Measurements from ENCODE around the gene ACO2. TPM values are rescaled to one million over a fixed set of nuclear protein-coding genes. Genes with fewer than 3 reads are reported as not detected.

The ACO2 gene
- total RNA-seq, 2 experiments from 2014 or later = 61.5 to 107 TPM

DNA sequence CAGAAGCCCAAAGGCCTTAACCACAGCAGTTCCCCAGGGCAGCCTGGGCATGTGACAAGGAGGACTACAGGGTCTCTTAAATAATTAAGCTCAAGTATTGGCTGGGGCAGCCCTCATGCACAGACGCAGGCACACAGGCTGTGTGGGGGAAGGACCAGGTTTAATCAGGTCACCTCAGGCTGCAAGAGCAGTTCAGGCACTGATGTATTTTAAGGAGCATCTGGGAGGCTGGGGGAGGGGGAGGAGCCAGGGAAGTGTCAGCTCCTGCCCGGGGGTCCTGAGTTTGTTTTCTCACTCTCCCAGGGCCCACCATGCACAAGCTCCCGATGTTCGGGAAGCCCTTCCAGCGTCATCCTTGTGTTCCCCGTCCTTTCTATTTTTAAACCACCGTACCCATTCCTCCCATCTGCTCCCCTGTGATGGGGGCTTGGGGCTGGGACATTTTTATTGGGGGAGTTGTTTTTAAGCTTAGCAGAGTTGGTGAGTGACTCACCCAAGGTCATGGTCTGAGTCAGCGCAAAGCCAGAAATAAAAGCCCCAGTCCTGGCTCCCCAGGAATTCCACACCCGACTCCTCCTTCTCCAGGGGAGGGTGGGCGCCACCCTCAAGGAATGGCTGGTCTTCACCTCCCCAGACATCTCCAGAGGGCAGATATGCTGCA, 94.3 kb downstream of the ACO2 start:
- TF ChIP-seq CTCF (conservative IDR thresholded peaks at IDR 0.05; ENCODE audit: low read length) (no peak), EZH2phosphoT487 (IDR thresholded peaks at IDR 0.05; ENCODE audit: borderline replicate concordance, low read depth, low read length) (no peak)
- H3K36me3 ChIP-seq (ENCODE audit: insufficient read depth, low read length) = no peaks in the 10 kb centered on the region
- no peak overlapping the region for H3K4me2 ChIP-seq (ENCODE audit: low read length)
- H3K4me3 ChIP-seq (ENCODE audit: low read depth, low read length, poor library complexity, severe bottlenecking) = no peak overlapping the region
- no TSS peak for BruUV-seq (replicated peaks)
- no peaks in the 10 kb centered on the region for H3K4me1 ChIP-seq (ENCODE audit: insufficient read depth, low read length, poor library complexity, severe bottlenecking)
- no peak for DNase-seq (ENCODE audit: low spot score)
- intact Hi-C loops (cut with micrococcal nuclease; ENCODE audit: unreplicated experiment) = no loop called here
- no peaks in the 10 kb centered on the region for H3K9me2 ChIP-seq (ENCODE audit: insufficient read depth, low read length)
- no peak overlapping the region for H3K27ac ChIP-seq (ENCODE audit: low read depth, low read length, poor library complexity, severe bottlenecking)
- CTCF ChIA-PET (ENCODE audit: unreplicated experiment) = no interaction called here
- POLR2A ChIA-PET = no interaction called here
- no peaks in the 10 kb centered on the region for H4K20me1 ChIP-seq (ENCODE audit: insufficient read depth, low read length)
- no peak overlapping the region for H2AFZ ChIP-seq (ENCODE audit: low read length)
- H3K79me2 ChIP-seq (ENCODE audit: insufficient read depth, low read depth, low read length) = no peaks in the 10 kb centered on the region
- no peaks in the 10 kb centered on the region for H3K9me3 ChIP-seq (ENCODE audit: low read length)

DNA sequence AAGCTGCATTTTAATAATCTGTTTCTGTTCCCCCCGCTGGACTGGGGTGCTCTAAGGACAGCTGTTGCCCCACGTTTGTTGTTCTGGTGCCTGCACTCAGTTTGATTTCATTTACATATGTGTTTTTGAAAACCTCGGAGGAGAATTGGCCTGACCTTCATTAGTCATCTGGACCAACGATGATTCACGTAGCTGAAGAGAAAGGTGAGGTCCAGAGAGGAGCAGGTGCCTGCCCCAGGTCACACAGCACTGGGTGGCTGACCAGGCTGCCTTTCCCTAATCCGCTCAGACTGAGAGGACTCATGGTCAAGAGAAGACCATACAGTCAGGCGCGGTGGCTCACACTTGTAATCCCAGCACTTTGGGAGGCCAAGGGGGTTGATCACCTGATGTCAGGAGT, 95.6 kb downstream of the ACO2 start:
- no peaks in the 10 kb centered on the region for H4K20me1 ChIP-seq (ENCODE audit: insufficient read depth, low read length)
- intact Hi-C loops (cut with micrococcal nuclease; ENCODE audit: unreplicated experiment) = no loop called here
- H3K9me2 ChIP-seq (ENCODE audit: insufficient read depth, low read length) = no peaks in the 10 kb centered on the region
- POLR2A ChIA-PET = interaction anchor here (0.6 kb wide), 1 partner anchor 23 kb away, joined by 4 read pairs; no protein-coding TSS in a partner anchor
- H2AFZ ChIP-seq (ENCODE audit: low read length) = no peak overlapping the region
- H3K4me3 ChIP-seq (ENCODE audit: low read depth, low read length, poor library complexity, severe bottlenecking) = no peak overlapping the region
- no peak overlapping the region for H3K27ac ChIP-seq (ENCODE audit: low read depth, low read length, poor library complexity, severe bottlenecking)
- no TSS peak for BruUV-seq (replicated peaks)
- H3K36me3 ChIP-seq (ENCODE audit: insufficient read depth, low read length) = no peaks in the 10 kb centered on the region
- H3K9me3 ChIP-seq (ENCODE audit: low read length) = no peaks in the 10 kb centered on the region
- H3K4me2 ChIP-seq (ENCODE audit: low read length) = no peak overlapping the region
- DNase-seq (ENCODE audit: low spot score) = no peak
- CTCF ChIA-PET (ENCODE audit: unreplicated experiment) = no interaction called here
- H3K4me1 ChIP-seq (ENCODE audit: insufficient read depth, low read length, poor library complexity, severe bottlenecking) = no peaks in the 10 kb centered on the region
- TF ChIP-seq EZH2phosphoT487 (IDR thresholded peaks at IDR 0.05; ENCODE audit: borderline replicate concordance, low read depth, low read length) (no peak), CTCF (conservative IDR thresholded peaks at IDR 0.05; ENCODE audit: low read length) (no peak)
- no peaks in the 10 kb centered on the region for H3K79me2 ChIP-seq (ENCODE audit: insufficient read depth, low read depth, low read length)

DNA sequence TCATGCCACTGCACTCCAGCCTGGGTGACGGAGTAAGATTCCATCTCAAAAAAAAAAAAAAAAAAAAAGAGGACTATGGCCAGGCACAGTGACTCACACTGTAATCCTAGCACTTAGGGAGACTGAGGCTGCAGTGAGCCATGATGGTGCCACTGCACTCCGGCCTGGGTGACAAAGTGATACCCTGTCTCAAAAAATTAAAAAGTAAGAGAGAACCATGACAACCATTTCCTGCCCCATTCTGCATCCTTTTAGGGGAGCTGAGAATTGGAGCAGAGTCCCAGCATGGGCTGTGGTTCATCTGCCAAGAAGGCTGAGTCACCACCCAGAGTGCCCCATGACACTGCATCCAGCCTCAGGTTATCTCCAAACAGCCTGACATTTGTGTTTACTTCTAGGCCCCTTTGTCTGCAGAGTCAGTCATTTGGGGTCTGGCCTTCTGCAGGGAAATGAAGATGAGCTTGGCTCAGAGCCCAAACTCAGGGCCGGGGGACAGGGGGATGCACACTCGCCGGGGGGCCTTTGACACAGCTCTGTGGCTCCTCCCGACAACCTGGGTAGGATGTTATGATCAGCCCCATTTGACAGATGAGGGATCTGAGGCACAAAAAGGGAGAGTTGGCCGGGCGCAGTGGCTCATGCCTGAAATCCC, 96.6 kb downstream of the ACO2 start:
- CTCF ChIA-PET (ENCODE audit: unreplicated experiment) = no interaction called here
- Histone ChIP-seq H3K4me2 (ENCODE audit: low read length) (no peak overlapping the region), H3K27ac (ENCODE audit: low read depth, low read length, poor library complexity, severe bottlenecking) (no peak overlapping the region)

More for the DNA sequence above, 96.6 kb downstream of the ACO2 start:
- H3K36me3 ChIP-seq (ENCODE audit: insufficient read depth, low read length) = no peaks in the 10 kb centered on the region
- no peaks in the 10 kb centered on the region for H3K9me2 ChIP-seq (ENCODE audit: insufficient read depth, low read length)
- POLR2A ChIA-PET = no interaction called here
- BruUV-seq (replicated peaks) = no TSS peak
- no peak for TF ChIP-seq EZH2phosphoT487 (IDR thresholded peaks at IDR 0.05; ENCODE audit: borderline replicate concordance, low read depth, low read length)
- TF ChIP-seq CTCF (conservative IDR thresholded peaks at IDR 0.05; ENCODE audit: low read length) = no peak
- intact Hi-C loops (cut with micrococcal nuclease; ENCODE audit: unreplicated experiment) = no loop called here
- DNase-seq (ENCODE audit: low spot score) = no peak
- H3K4me1 ChIP-seq (ENCODE audit: insufficient read depth, low read length, poor library complexity, severe bottlenecking) = no peaks in the 10 kb centered on the region
- no peak overlapping the region for H3K4me3 ChIP-seq (ENCODE audit: low read depth, low read length, poor library complexity, severe bottlenecking)
- H4K20me1 ChIP-seq (ENCODE audit: insufficient read depth, low read length) = no peaks in the 10 kb centered on the region
- no peak overlapping the region for H2AFZ ChIP-seq (ENCODE audit: low read length)
- no peaks in the 10 kb centered on the region for H3K9me3 ChIP-seq (ENCODE audit: low read length)
- H3K79me2 ChIP-seq (ENCODE audit: insufficient read depth, low read depth, low read length) = no peaks in the 10 kb centered on the region

Measured in OCI-LY7 (cell line).